GM19463 (cell line): ENCODE data around the gene HECW1.
A peak's percentile ranks its signal among the peaks of the same experiment; 100 is the strongest.
"Not testable (repeated sequence)": the region's sequence is repeated elsewhere in the genome, so short reads cannot be mapped to it uniquely, and the experiment has no call there.

ENCODE experiments used
- ATAC-seq: cut with Tn5 transposase; IDR thresholded peaks from one replicate; pipeline ENCODE4 v1.9.1; 2021; ENCODE audit warnings: mild to moderate bottlenecking, moderate library complexity; ENCODE audit not compliant: unreplicated experiment

The HECW1 gene

GRCh38 chr7:43302773-43303460 lies 190.5 kb downstream of the HECW1 start:
- ATAC-seq: no peak

GRCh38 chr7:43303740-43304241 lies 191.3 kb downstream of the HECW1 start:
- ATAC-seq: peak; percentile 33

- no peak for ATAC-seq
Measured at GRCh38 chr7:43306404-43306803, 194.0 kb downstream of the HECW1 start.

- no peak for ATAC-seq
Measured at GRCh38 chr7:43307522-43307921, 195.1 kb downstream of the HECW1 start.

GRCh38 chr7:43308913-43309705 lies 196.7 kb downstream of the HECW1 start:
- peak; percentile 84 for ATAC-seq

- peak; percentile 33 for ATAC-seq
Measured at GRCh38 chr7:43309706-43310022, 197.2 kb downstream of the HECW1 start.

- ATAC-seq: no peak
Measured at GRCh38 chr7:43311052-43311451, 198.6 kb downstream of the HECW1 start.

- ATAC-seq: no peak
Measured at GRCh38 chr7:43311694-43312093, 199.2 kb downstream of the HECW1 start.

GRCh38 chr7:43313628-43314378 lies 201.4 kb downstream of the HECW1 start:
- no peak for ATAC-seq

- peak; percentile 48 for ATAC-seq
Measured at GRCh38 chr7:43314379-43315158, 202.1 kb downstream of the HECW1 start.

GRCh38 chr7:43317075-43317474 lies 204.6 kb downstream of the HECW1 start:
- no peak for ATAC-seq

GRCh38 chr7:43318188-43318770 lies 205.8 kb downstream of the HECW1 start:
- no peak for ATAC-seq

- no peak for ATAC-seq
Measured at GRCh38 chr7:43325595-43325994, 213.1 kb downstream of the HECW1 start.

- no peak for ATAC-seq
Measured at GRCh38 chr7:43328336-43328735, 215.9 kb downstream of the HECW1 start.

- no peak for ATAC-seq
Measured at GRCh38 chr7:43328785-43329380, 216.4 kb downstream of the HECW1 start.

- no peak for ATAC-seq
Measured at GRCh38 chr7:43332193-43332796, 219.8 kb downstream of the HECW1 start.

GRCh38 chr7:43337191-43337590 lies 224.7 kb downstream of the HECW1 start:
- no peak for ATAC-seq

- ATAC-seq: no peak
Measured at GRCh38 chr7:43337811-43338210, 225.4 kb downstream of the HECW1 start.

- no peak for ATAC-seq
Measured at GRCh38 chr7:43341132-43341531, 228.7 kb downstream of the HECW1 start.

- ATAC-seq: not testable (repeated sequence)
Measured at GRCh38 chr7:43343417-43343816, 231.0 kb downstream of the HECW1 start.
